ENCODE data around the gene CACTIN. TPM values are rescaled to one million over a fixed set of nuclear protein-coding genes. Genes with fewer than 3 reads are reported as not detected.

Gene CACTIN
- total RNA-seq, 1 donor from 2014 or later, result 43.9 TPM

DNA sequence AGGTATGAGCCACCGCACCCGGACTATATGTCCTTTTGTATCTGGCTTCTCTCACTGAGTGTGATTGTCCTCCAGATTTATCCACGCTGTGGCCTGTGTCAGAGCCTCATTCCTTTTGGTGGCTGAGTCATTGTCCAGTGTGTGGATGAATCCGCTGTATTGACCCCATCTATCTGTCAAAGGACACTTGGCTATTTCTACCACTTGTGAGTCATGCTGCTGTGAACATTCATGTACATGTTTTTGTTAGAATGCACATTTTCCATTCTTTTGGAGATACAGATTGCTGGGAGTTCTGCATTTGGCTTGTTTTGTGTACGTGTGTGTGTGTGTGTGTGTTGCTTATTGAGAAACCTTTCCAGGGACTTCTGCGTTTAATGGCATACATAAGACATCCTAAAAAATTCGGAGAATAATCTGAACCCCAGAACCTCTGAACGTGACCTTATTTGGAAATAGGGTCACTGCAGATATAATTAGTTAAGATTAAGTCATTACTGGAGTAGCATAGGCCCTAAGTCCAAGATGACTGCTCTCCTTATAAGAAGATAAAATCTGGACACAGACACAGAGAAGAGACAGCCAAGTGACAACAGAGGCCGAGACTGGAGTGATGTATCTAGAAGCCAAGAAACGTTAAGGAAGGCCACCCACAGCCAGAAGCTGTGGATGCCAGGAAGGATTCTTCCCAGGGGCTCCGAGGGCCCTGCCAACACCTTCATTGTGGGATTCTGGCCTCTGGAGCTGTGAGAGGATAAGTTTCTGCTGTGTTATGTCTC, 46.2 kb downstream of the CACTIN start:
- TF ChIP-seq, protein P1, sequence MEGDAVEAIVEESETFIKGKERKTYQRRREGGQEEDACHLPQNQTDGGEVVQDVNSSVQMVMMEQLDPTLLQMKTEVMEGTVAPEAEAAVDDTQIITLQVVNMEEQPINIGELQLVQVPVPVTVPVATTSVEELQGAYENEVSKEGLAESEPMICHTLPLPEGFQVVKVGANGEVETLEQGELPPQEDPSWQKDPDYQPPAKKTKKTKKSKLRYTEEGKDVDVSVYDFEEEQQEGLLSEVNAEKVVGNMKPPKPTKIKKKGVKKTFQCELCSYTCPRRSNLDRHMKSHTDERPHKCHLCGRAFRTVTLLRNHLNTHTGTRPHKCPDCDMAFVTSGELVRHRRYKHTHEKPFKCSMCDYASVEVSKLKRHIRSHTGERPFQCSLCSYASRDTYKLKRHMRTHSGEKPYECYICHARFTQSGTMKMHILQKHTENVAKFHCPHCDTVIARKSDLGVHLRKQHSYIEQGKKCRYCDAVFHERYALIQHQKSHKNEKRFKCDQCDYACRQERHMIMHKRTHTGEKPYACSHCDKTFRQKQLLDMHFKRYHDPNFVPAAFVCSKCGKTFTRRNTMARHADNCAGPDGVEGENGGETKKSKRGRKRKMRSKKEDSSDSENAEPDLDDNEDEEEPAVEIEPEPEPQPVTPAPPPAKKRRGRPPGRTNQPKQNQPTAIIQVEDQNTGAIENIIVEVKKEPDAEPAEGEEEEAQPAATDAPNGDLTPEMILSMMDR (IDR thresholded peaks at IDR 0.05; ENCODE audit: unreplicated experiment), result no peak
- peaks cover 2% of the 10 kb centered on the region for H3K36me3 Mint-ChIP-seq (ENCODE audit: insufficient read depth)
- no peak overlapping the region for H3K27ac Mint-ChIP-seq
- H3K9me3 Mint-ChIP-seq (ENCODE audit: low read depth), result no peaks in the 10 kb centered on the region
- peaks cover 4% of the 10 kb centered on the region for H3K4me1 Mint-ChIP-seq (ENCODE audit: low read depth)
- DNase-seq (ENCODE audit: low spot score, unreplicated experiment), result no peak
- H3K27me3 Mint-ChIP-seq, result peaks cover 55% of the 10 kb centered on the region
- no peak overlapping the region for H3K4me3 Mint-ChIP-seq (ENCODE audit: low read depth)

DNA sequence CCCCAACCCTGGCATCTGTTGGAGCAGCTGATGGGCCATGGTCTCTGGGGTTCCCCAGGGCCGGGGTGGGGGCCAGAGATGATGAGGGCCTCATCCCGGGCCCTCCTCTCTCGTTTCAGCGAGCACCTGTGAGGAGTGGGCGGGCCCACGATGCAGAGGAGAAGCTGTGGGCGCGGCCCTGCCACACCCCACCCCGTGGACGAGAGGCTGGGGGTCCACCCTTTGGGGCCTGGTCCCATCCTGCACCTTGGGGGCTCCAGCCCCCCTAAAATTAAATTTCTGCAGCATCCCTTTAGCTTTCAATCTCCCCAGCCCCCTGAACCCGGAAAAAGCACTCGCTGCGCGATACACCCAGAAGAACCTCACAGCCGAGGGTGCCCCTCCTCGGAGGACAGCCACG, 48.2 kb downstream of the CACTIN start:
- Mint-ChIP-seq H3K36me3 (ENCODE audit: insufficient read depth) (peaks cover 11% of the 10 kb centered on the region), H3K27me3 (peaks cover 53% of the 10 kb centered on the region), H3K9me3 (ENCODE audit: low read depth) (no peaks in the 10 kb centered on the region), H3K4me3 (ENCODE audit: low read depth) (no peak overlapping the region), H3K27ac (no peak overlapping the region), H3K4me1 (ENCODE audit: low read depth) (peaks cover 8% of the 10 kb centered on the region)
- TF ChIP-seq, protein P1 (IDR thresholded peaks at IDR 0.05; ENCODE audit: unreplicated experiment), result no peak
- no peak for DNase-seq (ENCODE audit: low spot score, unreplicated experiment)

DNA sequence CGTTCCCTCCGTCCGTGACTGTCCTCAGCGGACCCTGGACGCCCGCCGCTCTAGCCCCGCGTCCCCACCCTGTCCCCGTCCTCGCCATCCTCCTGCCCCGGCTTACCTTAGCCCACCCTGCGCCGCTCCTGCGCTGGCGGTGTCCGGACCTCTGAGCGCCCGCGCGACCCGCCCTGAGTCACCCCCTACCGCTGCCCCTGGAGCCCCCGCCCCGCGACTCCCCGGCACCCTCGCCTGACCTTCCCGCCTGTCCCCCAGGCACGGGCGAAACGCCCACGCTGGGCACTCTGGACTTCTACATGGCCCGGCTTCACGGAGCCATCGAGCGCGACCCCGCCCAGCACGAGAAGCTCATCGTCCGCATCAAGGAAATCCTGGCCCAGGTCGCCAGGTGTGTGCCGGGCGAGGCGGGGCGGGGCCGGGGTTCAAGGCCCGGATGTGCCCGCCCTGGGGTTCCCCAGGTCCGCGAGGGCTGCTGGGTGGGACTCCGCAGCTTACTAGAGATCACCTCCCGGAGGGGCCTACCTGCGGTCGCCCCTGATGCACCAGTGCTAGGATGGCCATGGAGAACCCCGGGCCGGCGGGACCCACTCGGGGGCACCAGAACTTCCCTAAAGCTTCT, 48.8 kb downstream of the CACTIN start:
- Mint-ChIP-seq H3K9me3 (ENCODE audit: low read depth) (no peaks in the 10 kb centered on the region), H3K4me3 (ENCODE audit: low read depth) (no peak overlapping the region), H3K27me3 (peaks cover 50% of the 10 kb centered on the region), H3K36me3 (ENCODE audit: insufficient read depth) (peaks cover 11% of the 10 kb centered on the region), H3K27ac (no peak overlapping the region), H3K4me1 (ENCODE audit: low read depth) (peaks cover 8% of the 10 kb centered on the region)
- TF ChIP-seq, protein P1 (IDR thresholded peaks at IDR 0.05; ENCODE audit: unreplicated experiment), result no peak
- no peak for DNase-seq (ENCODE audit: low spot score, unreplicated experiment)

DNA sequence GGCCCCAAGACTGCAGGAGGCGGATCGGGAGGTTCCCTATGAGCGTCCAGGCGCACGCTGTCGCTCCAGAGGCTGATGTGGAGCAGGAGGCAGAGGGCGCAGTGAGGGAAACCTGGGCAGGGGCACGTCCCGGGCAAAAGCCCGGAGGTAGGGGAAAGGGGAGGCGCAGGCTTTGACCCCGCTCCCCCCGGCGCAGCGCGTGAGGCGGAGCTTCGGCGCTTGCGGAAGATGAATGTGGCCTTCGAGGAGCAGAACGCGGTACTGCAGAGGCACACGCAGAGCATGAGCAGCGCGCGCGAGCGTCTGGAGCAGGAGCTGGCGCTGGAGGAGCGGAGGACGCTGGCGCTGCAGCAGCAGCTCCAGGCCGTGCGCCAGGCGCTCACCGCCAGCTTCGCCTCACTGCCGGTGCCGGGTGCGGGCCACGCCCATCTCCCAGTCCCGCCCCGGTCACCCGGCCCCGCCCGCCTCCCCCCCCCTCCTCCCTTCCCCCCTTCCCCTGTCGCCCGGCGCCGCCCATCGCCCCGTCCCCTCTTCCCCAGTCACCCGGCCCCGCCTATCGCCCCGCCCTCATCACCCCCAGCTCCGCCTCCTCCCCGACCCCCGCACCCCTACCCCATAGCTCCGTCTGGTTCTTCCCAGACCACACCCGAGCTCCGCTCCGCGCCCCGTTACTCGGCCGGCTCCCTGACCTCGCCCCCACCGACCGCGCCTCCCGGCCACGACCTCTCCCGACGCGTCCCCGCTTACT, 49.7 kb downstream of the CACTIN start:
- Mint-ChIP-seq H3K4me3 (ENCODE audit: low read depth) (peak overlapping the region; percentile 46), H3K9me3 (ENCODE audit: low read depth) (no peaks in the 10 kb centered on the region), H3K27me3 (peaks cover 42% of the 10 kb centered on the region), H3K36me3 (ENCODE audit: insufficient read depth) (peaks cover 11% of the 10 kb centered on the region), H3K4me1 (ENCODE audit: low read depth) (peaks cover 11% of the 10 kb centered on the region), H3K27ac (peak overlapping the region; percentile 41)
- no peak for DNase-seq (ENCODE audit: low spot score, unreplicated experiment)
- TF ChIP-seq, protein P1 (IDR thresholded peaks at IDR 0.05; ENCODE audit: unreplicated experiment), result no peak

DNA sequence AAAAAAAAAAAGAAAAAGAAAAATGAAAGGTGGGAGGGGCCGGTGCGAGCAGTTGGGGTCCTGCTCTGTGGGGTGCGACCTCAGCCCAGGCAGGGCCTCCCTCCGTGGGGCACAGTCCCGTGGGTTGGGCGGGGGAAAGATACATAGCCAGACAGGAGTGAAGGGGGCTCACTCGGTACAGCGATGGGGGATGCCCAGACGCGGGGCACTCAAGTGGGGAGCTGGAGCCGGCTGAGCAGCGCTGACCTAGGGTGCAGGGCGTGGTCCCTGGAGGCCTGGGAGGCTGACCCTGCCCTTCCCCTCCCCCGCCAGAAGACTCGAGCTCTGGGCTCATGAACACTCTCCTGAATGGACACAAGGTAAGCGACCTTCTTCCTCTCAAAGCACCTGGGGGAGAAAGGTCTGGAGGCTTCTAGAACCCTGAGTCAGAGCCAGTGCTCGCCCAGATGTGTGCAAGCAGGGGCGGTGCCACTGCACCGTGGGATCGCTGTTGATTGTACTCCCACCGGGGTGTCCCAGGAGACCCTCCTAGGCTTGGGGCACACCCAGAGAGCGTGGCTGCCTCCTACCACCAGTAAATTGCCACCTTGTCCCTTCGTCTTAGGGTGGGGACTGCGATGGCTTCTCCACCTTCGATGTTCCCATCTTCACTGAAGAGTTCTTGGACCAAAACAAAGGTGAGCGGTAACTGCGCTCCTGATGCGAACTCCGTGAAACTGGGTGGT, 50.5 kb downstream of the CACTIN start:
- peaks cover 11% of the 10 kb centered on the region for H3K36me3 Mint-ChIP-seq (ENCODE audit: insufficient read depth)
- peaks cover 14% of the 10 kb centered on the region for H3K4me1 Mint-ChIP-seq (ENCODE audit: low read depth)
- no peak for DNase-seq (ENCODE audit: low spot score, unreplicated experiment)
- no peaks in the 10 kb centered on the region for H3K9me3 Mint-ChIP-seq (ENCODE audit: low read depth)
- no peak overlapping the region for H3K27ac Mint-ChIP-seq
- peak overlapping the region; percentile 59 for H3K4me3 Mint-ChIP-seq (ENCODE audit: low read depth)
- peaks cover 42% of the 10 kb centered on the region for H3K27me3 Mint-ChIP-seq
- TF ChIP-seq, protein P1 (IDR thresholded peaks at IDR 0.05; ENCODE audit: unreplicated experiment), result no peak

All from progenitor cell of endocrine pancreas (in vitro differentiated cells).